Ishikawa (cell line): ENCODE data around the gene HEYL.

Source experiments
- CEBPB ChIP-seq: IDR thresholded peaks from 2 replicates; pipeline ENCODE4 v1.6.1; 2012
- CREB1 ChIP-seq: IDR thresholded peaks from 2 replicates; pipeline ENCODE4 v1.6.1; 2012; ENCODE audit warnings: low read depth
- EGR1 ChIP-seq: IDR thresholded peaks from 2 replicates; pipeline ENCODE4 v1.6.1; 2012
- EP300 ChIP-seq: IDR thresholded peaks from 2 replicates; pipeline ENCODE4 v1.6.1; 2012; ENCODE audit warnings: borderline replicate concordance
- FOXM1 ChIP-seq: IDR thresholded peaks from 2 replicates; pipeline ENCODE4 v1.6.1; 2012; ENCODE audit warnings: low read depth, borderline replicate concordance
- NFIC ChIP-seq: IDR thresholded peaks from 2 replicates; pipeline ENCODE4 v1.6.1; 2012
- RAD21 ChIP-seq: IDR thresholded peaks from 2 replicates; pipeline ENCODE4 v1.6.1; 2012; ENCODE audit warnings: low read depth
- REST ChIP-seq: IDR thresholded peaks from 2 replicates; pipeline ENCODE4 v1.6.1; 2012; ENCODE audit warnings: low read depth, mild to moderate bottlenecking
- TAF1 ChIP-seq: IDR thresholded peaks from 2 replicates; pipeline ENCODE4 v1.6.1; 2012; ENCODE audit warnings: low read depth, mild to moderate bottlenecking
- TCF12 ChIP-seq: IDR thresholded peaks from 2 replicates; pipeline ENCODE4 v1.6.1; 2012; ENCODE audit warnings: low read depth
- TEAD4 ChIP-seq: IDR thresholded peaks from 2 replicates; pipeline ENCODE4 v1.6.1; 2012
- YY1 ChIP-seq: IDR thresholded peaks from 2 replicates; pipeline ENCODE4 v1.6.1; 2012; ENCODE audit warnings: low read depth
- ZBTB7A ChIP-seq: IDR thresholded peaks from 2 replicates; pipeline ENCODE4 v1.6.1; 2012; ENCODE audit warnings: low read depth
- TF ChIP-seq, protein P1 (sequence below): IDR thresholded peaks from 2 replicates; pipeline ENCODE4 v1.6.1; 2012
- TF ChIP-seq, protein P2 (sequence below): IDR thresholded peaks from 2 replicates; pipeline ENCODE4 v1.6.1; 2012

The HEYL gene

DNA sequence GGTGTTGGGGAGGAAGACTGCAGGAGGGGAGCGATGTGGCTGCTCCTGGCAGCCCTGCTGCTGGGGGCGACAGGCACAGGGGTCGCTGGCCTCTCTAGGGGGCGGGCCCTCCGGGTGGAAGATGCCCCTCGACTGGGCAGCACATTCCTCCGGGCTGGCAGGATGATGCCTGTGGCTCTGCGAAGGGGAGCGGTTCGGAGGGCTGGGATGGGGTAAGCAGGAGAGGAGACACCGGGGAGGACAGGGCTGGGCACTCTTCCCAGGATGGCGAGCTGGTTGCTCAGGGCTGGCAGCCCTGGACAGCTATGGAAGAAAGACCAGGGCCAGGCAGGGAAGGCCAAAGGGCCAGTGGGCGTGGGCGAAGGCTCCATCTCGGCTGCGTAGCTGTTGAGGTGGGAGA, 12.8 kb downstream of the HEYL start:
- TF ChIP-seq TEAD4: no peak
- no peak for TF ChIP-seq EP300
- TF ChIP-seq, protein P1, sequence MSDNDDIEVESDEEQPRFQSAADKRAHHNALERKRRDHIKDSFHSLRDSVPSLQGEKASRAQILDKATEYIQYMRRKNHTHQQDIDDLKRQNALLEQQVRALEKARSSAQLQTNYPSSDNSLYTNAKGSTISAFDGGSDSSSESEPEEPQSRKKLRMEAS: no peak
- no peak for TF ChIP-seq FOXM1
- TF ChIP-seq TCF12: no peak
- TF ChIP-seq EGR1: no peak
- TF ChIP-seq REST: no peak
- TF ChIP-seq TAF1: no peak
- TF ChIP-seq YY1: no peak
- no peak for TF ChIP-seq CEBPB
- no peak for TF ChIP-seq CREB1
- no peak for TF ChIP-seq NFIC
- TF ChIP-seq, protein P2, sequence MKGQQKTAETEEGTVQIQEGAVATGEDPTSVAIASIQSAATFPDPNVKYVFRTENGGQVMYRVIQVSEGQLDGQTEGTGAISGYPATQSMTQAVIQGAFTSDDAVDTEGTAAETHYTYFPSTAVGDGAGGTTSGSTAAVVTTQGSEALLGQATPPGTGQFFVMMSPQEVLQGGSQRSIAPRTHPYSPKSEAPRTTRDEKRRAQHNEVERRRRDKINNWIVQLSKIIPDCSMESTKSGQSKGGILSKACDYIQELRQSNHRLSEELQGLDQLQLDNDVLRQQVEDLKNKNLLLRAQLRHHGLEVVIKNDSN: no peak

DNA sequence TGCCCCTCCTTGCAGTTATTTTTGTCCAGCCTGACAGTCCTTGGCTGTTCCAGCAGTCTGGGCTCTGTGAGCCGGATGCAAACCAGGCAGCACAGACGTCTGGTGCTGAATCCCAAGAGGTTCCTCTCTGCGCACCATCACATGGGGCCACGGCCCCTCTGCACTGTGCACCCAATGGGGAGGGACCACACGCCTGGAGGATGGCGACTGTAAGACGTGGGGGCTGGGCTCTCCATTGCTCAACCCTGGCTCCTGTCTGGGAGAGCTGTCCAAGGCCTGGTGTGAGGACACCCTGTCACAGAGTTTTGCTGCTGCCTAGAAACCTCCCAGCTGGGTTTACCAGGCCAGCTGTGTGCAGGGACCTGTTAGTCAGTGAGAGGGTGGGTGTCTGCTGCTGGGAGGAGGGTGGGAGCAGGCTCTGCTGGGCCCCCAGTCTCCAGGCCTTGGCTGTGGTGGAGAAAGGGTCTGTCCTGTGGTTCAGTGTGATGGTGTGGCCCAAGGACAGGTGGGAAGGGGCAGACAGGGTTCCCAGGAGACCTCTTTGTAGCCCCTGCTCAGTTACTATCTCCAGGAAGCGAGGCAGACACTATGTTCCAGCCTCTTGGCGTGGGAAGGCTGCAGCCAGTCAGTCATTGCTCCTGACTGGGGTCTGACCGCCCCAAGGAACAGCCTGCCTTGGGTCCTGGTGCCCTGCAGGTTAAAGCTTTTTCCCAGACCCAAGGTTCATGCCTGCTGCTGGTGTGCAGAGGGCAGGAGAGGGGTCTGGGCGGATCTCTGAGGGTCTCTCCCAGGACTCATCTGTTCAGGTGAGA, 13.8 kb downstream of the HEYL start:
- no peak for TF ChIP-seq TAF1
- TF ChIP-seq ZBTB7A: no peak
- TF ChIP-seq, protein P2: no peak
- TF ChIP-seq EP300: no peak
- TF ChIP-seq REST: no peak
- TF ChIP-seq TEAD4: no peak
- TF ChIP-seq NFIC: no peak
- TF ChIP-seq CEBPB: no peak
- no peak for TF ChIP-seq TCF12
- no peak for TF ChIP-seq EGR1

DNA sequence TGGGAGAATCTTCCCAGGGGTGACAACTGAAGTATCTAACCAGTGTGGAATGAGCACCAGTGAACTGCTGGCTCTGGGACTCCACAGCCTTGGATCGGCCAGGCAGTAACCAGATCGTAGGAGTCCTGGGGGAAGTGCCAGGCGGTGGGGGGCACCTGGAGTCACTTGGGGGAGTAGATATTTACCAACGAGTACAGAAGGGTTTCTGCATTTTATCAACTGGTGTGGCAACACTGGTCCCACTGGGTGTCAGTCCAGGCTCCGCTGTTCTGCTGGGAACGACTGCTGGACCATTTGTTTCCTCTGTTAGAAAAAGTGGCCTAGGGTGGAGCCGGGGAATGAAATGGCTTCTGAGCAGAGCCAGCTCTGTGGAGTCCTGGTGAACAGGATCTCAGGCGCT, 14.4 kb downstream of the HEYL start:
- TF ChIP-seq RAD21 (no peak), EP300 (no peak), FOXM1 (no peak)
- TF ChIP-seq, protein P1: no peak

DNA sequence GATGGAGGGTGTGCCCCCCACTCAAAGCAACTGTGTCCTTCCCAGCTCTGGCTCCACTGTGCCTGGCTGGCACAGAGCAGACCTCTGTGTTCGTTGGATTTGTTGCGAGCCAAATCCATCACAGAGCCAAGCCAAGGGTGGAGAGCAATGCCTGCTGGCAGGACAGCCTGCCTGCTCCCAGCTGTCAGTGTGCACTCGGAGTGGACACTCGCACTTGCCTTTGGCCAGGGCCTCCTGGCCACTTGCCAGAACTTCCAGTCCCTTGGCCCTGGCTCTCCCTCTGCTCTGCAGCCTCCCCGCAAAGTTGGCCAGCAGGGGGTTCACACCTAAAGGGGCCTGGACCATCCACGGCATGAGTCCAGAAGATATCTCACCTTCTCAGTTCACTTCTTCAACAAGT, 16.4 kb downstream of the HEYL start:
- no peak for TF ChIP-seq CREB1
- no peak for TF ChIP-seq TEAD4
- TF ChIP-seq TAF1: no peak
- TF ChIP-seq RAD21: no peak
- no peak for TF ChIP-seq YY1
- TF ChIP-seq, protein P2: no peak
- TF ChIP-seq REST: no peak
- TF ChIP-seq EGR1: no peak
- no peak for TF ChIP-seq ZBTB7A
- TF ChIP-seq TCF12: no peak
- no peak for TF ChIP-seq NFIC
- TF ChIP-seq, protein P1: no peak
- no peak for TF ChIP-seq FOXM1
- TF ChIP-seq CEBPB: no peak
